GM19351 (cell line): Measurements from ENCODE around the gene ZCCHC17.
"Not testable (repeated sequence)": the region's sequence is repeated elsewhere in the genome, so short reads cannot be mapped to it uniquely, and the experiment has no call there.

Source experiments
- ATAC-seq: cut with Tn5 transposase; IDR thresholded peaks from one replicate; pipeline ENCODE4 v1.9.1; 2021; ENCODE audit warnings: mild to moderate bottlenecking, moderate library complexity; ENCODE audit not compliant: unreplicated experiment

Gene ZCCHC17

GRCh38 chr1:31368611-31369107 is 71.8 kb downstream of the ZCCHC17 start:
- ATAC-seq, result no peak

GRCh38 chr1:31370021-31370420 is 73.2 kb downstream of the ZCCHC17 start:
- no peak for ATAC-seq

- ATAC-seq, result no peak
Observed at GRCh38 chr1:31370565-31370964, 73.7 kb downstream of the ZCCHC17 start.

GRCh38 chr1:31371121-31371959 is 74.5 kb downstream of the ZCCHC17 start:
- ATAC-seq, result no peak

GRCh38 chr1:31372051-31372450 is 75.2 kb downstream of the ZCCHC17 start:
- ATAC-seq, result no peak

GRCh38 chr1:31372751-31373055 is 75.9 kb downstream of the ZCCHC17 start:
- no peak for ATAC-seq

GRCh38 chr1:31373056-31373896 is 76.4 kb downstream of the ZCCHC17 start, which contains the start of gene FABP3:
TSS of gene FABP3 (minus strand) at chr1:31373076. CDS start at chr1:31373014, 62 bp downstream.
- no peak for ATAC-seq

GRCh38 chr1:31373897-31374486 is 77.2 kb downstream of the ZCCHC17 start:
- ATAC-seq, result no peak

GRCh38 chr1:31374511-31375196 is 77.8 kb downstream of the ZCCHC17 start:
- no peak for ATAC-seq

- ATAC-seq, result no peak
Observed at GRCh38 chr1:31376375-31377134, 79.7 kb downstream of the ZCCHC17 start.

GRCh38 chr1:31377364-31377863 is 80.6 kb downstream of the ZCCHC17 start:
- ATAC-seq, result no peak

GRCh38 chr1:31378001-31378400 is 81.2 kb downstream of the ZCCHC17 start:
- no peak for ATAC-seq

GRCh38 chr1:31380181-31380580 is 83.3 kb downstream of the ZCCHC17 start:
- no peak for ATAC-seq

- ATAC-seq, result no peak
Observed at GRCh38 chr1:31381394-31382294, 84.8 kb downstream of the ZCCHC17 start.

- ATAC-seq, result no peak
Observed at GRCh38 chr1:31382379-31382989, 85.7 kb downstream of the ZCCHC17 start.

- ATAC-seq, result no peak
Observed at GRCh38 chr1:31383967-31384366, 87.1 kb downstream of the ZCCHC17 start.

GRCh38 chr1:31386576-31387243 is 89.9 kb downstream of the ZCCHC17 start:
- ATAC-seq, result not testable (repeated sequence)

- ATAC-seq, result no peak
Observed at GRCh38 chr1:31387612-31388011, 90.8 kb downstream of the ZCCHC17 start.
